ENCODE data around the gene ARCN1. TPM values are rescaled to one million over a fixed set of nuclear protein-coding genes. Genes with fewer than 3 reads are reported as not detected.

The ARCN1 gene
- total and polyA plus RNA-seq, 9 of the 15 experiments (the other 6 are each of a cell fraction or from before 2014, with no cell fraction given), result 30.0 to 224 (median 76.4) TPM

GRCh38 chr11:118574636-118575035 lies 2.4 kb downstream of the ARCN1 start (continued):
- TF ChIP-seq REST (IDR thresholded peaks at IDR 0.05; ENCODE audit: borderline replicate concordance), result no peak
- TF ChIP-seq REST (CRISPR knock-in tag; IDR thresholded peaks at IDR 0.05; ENCODE audit: low read depth), result no peak
- TF ChIP-seq NR4A1 (CRISPR knock-in tag; IDR thresholded peaks at IDR 0.05), result no peak
- TF ChIP-seq NR4A1 (tag; IDR thresholded peaks at IDR 0.05), result no peak
- peak; percentile 33; the same call in 1 of the 2 replicates for TF ChIP-seq ZBTB33 (CRISPR knock-in tag; IDR thresholded peaks at IDR 0.05)
- TF ChIP-seq E2F5 (CRISPR knock-in tag; IDR thresholded peaks at IDR 0.05), result no peak
- TF ChIP-seq ZNF121 (CRISPR knock-in tag; conservative IDR thresholded peaks at IDR 0.05), result peak; percentile 54

Data from K562 (cell line).